Measurements from ENCODE around the gene JARID2. TPM values are rescaled to one million over a fixed set of nuclear protein-coding genes. Genes with fewer than 3 reads are reported as not detected.

Gene JARID2
- total and polyA plus RNA-seq, 9 of the 15 experiments (the other 6 are each of a cell fraction or from before 2014, with no cell fraction given): 5.0 to 29.0 (median 15.6) TPM

DNA sequence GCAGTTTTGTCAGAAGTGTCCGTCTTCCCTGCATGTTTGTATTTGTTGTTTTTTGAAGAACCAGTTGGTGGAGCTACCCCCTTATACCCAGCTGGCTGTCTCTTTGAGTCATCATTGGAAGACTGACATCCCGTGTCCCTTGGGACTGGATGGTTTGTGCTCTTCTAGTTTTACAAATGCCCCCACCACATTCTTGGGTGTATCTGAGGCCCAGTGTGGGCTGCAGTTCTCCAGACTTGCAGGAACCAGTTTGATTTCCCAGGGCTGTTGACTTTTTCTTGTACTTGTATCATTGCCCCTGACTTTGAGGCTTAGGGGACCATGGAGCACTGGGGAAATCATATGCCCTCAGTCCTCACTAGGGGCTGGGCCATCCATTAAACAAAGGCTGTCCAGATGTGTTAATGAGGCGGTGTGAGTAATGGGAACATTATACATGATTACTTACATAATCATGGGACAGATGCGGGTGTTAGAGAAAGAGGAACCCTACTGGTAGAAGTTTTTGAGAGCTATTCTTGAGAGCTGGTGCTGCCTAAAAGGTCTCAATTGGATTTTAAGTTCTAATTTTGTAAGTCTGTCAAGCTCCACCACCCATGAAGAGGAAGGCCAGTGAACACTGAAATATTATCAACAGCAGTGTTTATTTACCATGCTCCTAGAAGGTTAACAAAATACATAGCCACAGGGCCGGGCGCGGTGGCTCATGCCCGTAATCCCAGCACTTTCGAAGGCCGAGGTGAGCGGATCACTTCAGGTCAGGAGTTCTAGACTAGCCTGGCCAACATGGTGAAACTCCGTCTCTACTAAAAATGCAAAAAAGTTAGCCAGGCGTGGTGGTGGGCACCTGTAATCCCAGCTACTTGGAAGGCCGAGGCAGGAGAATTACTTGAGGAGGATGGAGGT lies 8.5 kb downstream of the JARID2 start (continued):
- TF ChIP-seq, protein P1, sequence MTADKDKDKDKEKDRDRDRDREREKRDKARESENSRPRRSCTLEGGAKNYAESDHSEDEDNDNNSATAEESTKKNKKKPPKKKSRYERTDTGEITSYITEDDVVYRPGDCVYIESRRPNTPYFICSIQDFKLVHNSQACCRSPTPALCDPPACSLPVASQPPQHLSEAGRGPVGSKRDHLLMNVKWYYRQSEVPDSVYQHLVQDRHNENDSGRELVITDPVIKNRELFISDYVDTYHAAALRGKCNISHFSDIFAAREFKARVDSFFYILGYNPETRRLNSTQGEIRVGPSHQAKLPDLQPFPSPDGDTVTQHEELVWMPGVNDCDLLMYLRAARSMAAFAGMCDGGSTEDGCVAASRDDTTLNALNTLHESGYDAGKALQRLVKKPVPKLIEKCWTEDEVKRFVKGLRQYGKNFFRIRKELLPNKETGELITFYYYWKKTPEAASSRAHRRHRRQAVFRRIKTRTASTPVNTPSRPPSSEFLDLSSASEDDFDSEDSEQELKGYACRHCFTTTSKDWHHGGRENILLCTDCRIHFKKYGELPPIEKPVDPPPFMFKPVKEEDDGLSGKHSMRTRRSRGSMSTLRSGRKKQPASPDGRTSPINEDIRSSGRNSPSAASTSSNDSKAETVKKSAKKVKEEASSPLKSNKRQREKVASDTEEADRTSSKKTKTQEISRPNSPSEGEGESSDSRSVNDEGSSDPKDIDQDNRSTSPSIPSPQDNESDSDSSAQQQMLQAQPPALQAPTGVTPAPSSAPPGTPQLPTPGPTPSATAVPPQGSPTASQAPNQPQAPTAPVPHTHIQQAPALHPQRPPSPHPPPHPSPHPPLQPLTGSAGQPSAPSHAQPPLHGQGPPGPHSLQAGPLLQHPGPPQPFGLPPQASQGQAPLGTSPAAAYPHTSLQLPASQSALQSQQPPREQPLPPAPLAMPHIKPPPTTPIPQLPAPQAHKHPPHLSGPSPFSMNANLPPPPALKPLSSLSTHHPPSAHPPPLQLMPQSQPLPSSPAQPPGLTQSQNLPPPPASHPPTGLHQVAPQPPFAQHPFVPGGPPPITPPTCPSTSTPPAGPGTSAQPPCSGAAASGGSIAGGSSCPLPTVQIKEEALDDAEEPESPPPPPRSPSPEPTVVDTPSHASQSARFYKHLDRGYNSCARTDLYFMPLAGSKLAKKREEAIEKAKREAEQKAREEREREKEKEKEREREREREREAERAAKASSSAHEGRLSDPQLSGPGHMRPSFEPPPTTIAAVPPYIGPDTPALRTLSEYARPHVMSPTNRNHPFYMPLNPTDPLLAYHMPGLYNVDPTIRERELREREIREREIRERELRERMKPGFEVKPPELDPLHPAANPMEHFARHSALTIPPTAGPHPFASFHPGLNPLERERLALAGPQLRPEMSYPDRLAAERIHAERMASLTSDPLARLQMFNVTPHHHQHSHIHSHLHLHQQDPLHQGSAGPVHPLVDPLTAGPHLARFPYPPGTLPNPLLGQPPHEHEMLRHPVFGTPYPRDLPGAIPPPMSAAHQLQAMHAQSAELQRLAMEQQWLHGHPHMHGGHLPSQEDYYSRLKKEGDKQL (CRISPR knock-in tag; IDR thresholded peaks at IDR 0.05; ENCODE audit: borderline replicate concordance): no peak
- TF ChIP-seq HNRNPLL (IDR thresholded peaks at IDR 0.05; ENCODE audit: low read depth, low read length, poor library complexity, severe bottlenecking) (no peak), RBM25 (IDR thresholded peaks at IDR 0.05; ENCODE audit: low read depth, low read length, severe bottlenecking) (no peak), FOXK2 (conservative IDR thresholded peaks at IDR 0.05 in 1 of 2, IDR thresholded peaks at IDR 0.05 in 1 of 2; ENCODE audit: low read depth in 2 of 2) (no peak), HLTF (IDR thresholded peaks at IDR 0.05) (no peak), NR2F6 (CRISPR knock-in tag; IDR thresholded peaks at IDR 0.05) (no peak), MEF2A (IDR thresholded peaks at IDR 0.05; ENCODE audit: control insufficient read depth, low read depth, low read length) (no peak), TBL1XR1 (IDR thresholded peaks at IDR 0.05; ENCODE audit: low read length in 2 of 2) (peak in 1 of 2 experiments; percentile 61; a peak in 1 of 4 replicates), ZNF3 (CRISPR knock-in tag; IDR thresholded peaks at IDR 0.05) (no peak), CBX3 (IDR thresholded peaks at IDR 0.05; ENCODE audit: borderline replicate concordance in 1 of 2, low read length in 2 of 2) (no peak), CREB1 (IDR thresholded peaks at IDR 0.05) (no peak), CREB1 (CRISPR knock-in tag; IDR thresholded peaks at IDR 0.05) (no peak), FOSL1 (tag; conservative IDR thresholded peaks at IDR 0.05) (peak; percentile 77), RAD21 (CRISPR knock-in tag; conservative IDR thresholded peaks at IDR 0.05 in 1 of 2, IDR thresholded peaks at IDR 0.05 in 1 of 2) (peak; percentile 63 to 90)
- TF ChIP-seq, protein P2, sequence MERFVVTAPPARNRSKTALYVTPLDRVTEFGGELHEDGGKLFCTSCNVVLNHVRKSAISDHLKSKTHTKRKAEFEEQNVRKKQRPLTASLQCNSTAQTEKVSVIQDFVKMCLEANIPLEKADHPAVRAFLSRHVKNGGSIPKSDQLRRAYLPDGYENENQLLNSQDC (CRISPR knock-in tag; IDR thresholded peaks at IDR 0.05): no peak
- TF ChIP-seq, protein P3, sequence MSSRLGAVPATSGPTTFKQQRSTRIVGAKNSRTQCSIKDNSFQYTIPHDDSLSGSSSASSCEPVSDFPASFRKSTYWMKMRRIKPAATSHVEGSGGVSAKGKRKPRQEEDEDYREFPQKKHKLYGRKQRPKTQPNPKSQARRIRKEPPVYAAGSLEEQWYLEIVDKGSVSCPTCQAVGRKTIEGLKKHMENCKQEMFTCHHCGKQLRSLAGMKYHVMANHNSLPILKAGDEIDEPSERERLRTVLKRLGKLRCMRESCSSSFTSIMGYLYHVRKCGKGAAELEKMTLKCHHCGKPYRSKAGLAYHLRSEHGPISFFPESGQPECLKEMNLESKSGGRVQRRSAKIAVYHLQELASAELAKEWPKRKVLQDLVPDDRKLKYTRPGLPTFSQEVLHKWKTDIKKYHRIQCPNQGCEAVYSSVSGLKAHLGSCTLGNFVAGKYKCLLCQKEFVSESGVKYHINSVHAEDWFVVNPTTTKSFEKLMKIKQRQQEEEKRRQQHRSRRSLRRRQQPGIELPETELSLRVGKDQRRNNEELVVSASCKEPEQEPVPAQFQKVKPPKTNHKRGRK (tag; IDR thresholded peaks at IDR 0.05): no peak

All from K562 (cell line).